ENCODE data around the gene SLC25A5. TPM values are rescaled to one million over a fixed set of nuclear protein-coding genes. Genes with fewer than 3 reads are reported as not detected.

The SLC25A5 gene
- total and polyA plus RNA-seq, 7 donors: 29.1 to 304 (median 66.3) TPM

DNA sequence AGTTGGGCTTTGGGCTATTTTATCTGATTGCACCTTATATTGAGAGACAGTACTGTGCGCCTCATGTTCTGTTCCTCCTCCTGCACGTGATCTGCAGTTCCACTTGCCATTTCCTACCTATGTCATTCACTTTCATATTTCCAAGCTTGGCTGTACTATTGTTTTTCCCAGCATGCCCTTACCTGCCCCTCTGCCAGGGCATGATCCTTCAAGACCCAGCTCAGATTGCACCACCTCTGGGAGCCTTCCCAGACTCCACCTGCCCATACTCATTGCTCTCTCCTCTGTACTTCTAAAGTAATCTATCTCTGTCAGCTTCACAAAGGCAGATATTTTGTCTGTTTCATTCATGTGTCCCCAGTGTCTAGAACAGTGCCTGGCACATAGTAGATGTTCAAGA, 11.6 kb downstream of the SLC25A5 start:
- H3K4me3 ChIP-seq: no peak overlapping the region
- no peaks in the 10 kb centered on the region for H3K4me1 ChIP-seq
- TF ChIP-seq, protein P1, sequence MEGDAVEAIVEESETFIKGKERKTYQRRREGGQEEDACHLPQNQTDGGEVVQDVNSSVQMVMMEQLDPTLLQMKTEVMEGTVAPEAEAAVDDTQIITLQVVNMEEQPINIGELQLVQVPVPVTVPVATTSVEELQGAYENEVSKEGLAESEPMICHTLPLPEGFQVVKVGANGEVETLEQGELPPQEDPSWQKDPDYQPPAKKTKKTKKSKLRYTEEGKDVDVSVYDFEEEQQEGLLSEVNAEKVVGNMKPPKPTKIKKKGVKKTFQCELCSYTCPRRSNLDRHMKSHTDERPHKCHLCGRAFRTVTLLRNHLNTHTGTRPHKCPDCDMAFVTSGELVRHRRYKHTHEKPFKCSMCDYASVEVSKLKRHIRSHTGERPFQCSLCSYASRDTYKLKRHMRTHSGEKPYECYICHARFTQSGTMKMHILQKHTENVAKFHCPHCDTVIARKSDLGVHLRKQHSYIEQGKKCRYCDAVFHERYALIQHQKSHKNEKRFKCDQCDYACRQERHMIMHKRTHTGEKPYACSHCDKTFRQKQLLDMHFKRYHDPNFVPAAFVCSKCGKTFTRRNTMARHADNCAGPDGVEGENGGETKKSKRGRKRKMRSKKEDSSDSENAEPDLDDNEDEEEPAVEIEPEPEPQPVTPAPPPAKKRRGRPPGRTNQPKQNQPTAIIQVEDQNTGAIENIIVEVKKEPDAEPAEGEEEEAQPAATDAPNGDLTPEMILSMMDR (IDR thresholded peaks at IDR 0.05): no peak
- no peaks in the 10 kb centered on the region for H3K27me3 ChIP-seq (ENCODE audit: insufficient read depth in 3 of 3, low read length in 2 of 3)
- DNase-seq (no peak), ATAC-seq (peak; percentile 59 to 73 (median 66))
- 42 to 61% (median 47%) methylated on average over 2 of the region's 2 CpGs for WGBS, 3 donors
- no peaks in the 10 kb centered on the region for H3K36me3 ChIP-seq (ENCODE audit: insufficient read depth in 1 of 2, low read depth in 1 of 2)
- peak overlapping the region; percentile 64 for H3K27ac ChIP-seq
- no peaks in the 10 kb centered on the region for H3K9me3 ChIP-seq
- intact Hi-C loops (cut with DNase I): no loop called here

DNA sequence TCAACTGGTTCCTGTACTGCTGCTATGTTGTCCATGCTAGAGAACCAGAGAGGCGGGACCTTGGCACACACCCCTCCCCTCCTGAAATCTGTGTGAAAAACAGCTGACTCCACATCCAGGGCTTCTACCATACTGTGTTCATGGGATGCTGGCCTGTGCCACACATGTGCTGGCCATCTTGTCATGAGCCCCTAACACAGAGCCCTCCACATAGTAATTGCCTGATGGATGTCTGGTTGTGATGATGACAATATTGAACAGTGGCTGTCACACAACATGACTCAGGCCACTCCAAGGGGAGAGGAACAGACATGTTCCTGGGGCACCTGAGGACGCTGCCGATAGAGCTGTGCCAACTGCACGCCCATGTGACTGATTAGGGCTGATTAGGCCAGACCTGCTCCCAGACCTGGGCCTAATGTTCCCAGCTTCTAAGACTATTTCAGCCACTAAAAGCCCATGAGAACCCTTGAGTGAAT, 13.1 kb downstream of the SLC25A5 start:
- intact Hi-C loops (cut with DNase I): no loop called here
- H3K27ac ChIP-seq: no peak overlapping the region
- ATAC-seq (no peak), DNase-seq (no peak)
- TF ChIP-seq, protein P1 (IDR thresholded peaks at IDR 0.05): no peak
- no peaks in the 10 kb centered on the region for H3K27me3 ChIP-seq (ENCODE audit: insufficient read depth in 3 of 3, low read length in 2 of 3)
- WGBS, 3 donors: 62 to 76% (median 65%) methylated on average over 3 to 4 of the region's 4 CpGs
- no peak overlapping the region for H3K4me3 ChIP-seq
- H3K4me1 ChIP-seq: no peaks in the 10 kb centered on the region
- no peaks in the 10 kb centered on the region for H3K36me3 ChIP-seq (ENCODE audit: insufficient read depth in 1 of 2, low read depth in 1 of 2)
- H3K9me3 ChIP-seq: no peaks in the 10 kb centered on the region

DNA sequence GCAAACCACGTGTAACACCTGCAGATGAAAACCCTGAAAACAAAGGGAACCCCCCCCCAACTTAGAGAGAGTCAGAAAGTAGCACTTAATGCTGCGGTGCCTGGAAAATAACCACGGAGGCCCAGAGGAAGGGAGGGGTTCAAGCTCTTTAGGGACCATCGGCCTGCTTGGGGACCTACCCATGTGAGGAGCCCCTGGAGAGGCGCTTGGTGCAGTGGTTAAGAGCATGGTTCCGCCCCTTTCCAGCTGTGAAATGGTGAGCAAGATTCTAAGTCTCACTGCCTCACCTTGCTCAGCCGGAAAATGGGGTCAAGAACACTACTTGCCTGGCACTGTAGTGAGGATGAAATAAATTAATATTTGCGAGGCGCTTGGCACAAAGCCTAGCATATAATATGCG, 13.8 kb downstream of the SLC25A5 start:
- no peaks in the 10 kb centered on the region for H3K4me1 ChIP-seq
- intact Hi-C loops (cut with DNase I): no loop called here
- peak overlapping the region; percentile 75 for H3K27ac ChIP-seq
- no peaks in the 10 kb centered on the region for H3K9me3 ChIP-seq
- ATAC-seq (no peak), DNase-seq (no peak)
- TF ChIP-seq, protein P1 (IDR thresholded peaks at IDR 0.05): no peak
- no peaks in the 10 kb centered on the region for H3K27me3 ChIP-seq (ENCODE audit: insufficient read depth in 3 of 3, low read length in 2 of 3)
- 55 to 64% (median 62%) methylated on average over 10 of the region's 10 CpGs for WGBS, 3 donors
- no peaks in the 10 kb centered on the region for H3K36me3 ChIP-seq (ENCODE audit: insufficient read depth in 1 of 2, low read depth in 1 of 2)
- peak overlapping the region; percentile 63 for H3K4me3 ChIP-seq

DNA sequence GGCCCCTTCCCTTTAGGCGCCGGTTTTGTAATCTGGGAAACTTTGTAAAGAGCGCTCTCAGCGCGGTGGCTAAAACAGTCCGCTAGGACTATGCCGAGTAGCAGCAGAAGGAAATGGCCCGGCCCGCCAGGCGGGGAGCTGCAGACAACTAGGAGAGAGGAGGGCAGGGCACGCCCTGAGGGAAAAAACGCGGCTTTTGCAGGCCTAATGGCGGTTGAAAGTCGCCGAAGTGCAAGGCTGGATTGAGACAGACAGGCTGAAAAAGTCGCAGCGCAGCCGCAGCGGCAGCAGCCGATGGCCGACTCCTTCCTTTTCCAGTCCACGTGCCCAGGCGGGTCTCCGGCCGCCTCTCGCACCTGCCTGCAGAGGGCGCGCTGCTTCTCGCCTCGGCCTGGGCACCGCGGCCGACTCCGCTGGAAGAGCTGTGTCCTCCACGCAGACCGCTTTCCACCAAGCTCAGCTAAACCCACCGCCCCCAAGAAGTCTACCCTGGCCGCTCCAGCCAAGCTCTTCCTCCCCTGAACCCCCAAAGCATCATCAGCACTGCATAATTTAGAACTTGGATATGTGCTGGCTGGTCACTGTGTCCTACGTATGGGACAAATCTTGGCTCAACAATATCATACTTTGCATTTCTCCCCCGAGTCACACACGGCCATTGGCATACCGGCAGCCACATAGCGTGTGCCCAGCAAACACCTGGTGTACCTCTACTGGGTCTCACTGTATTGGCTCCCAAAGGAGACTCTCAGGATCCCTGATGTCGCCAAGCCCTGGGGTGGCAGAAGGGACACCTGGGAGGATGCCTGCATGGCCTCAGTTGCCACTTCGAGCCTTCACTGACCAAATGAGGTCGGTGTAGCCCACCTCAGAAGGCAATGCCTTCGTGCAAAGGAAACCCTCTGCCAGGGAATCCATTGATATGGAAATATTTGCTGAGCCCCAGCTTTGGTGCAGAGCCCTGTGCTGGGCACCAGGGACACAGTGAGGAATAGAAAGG, 14.5 kb downstream of the SLC25A5 start:
- Histone ChIP-seq H3K4me3 (peak overlapping the region; percentile 63), H3K36me3 (ENCODE audit: insufficient read depth in 1 of 2, low read depth in 1 of 2) (no peaks in the 10 kb centered on the region), H3K27ac (peak overlapping the region; percentile 75), H3K4me1 (no peaks in the 10 kb centered on the region), H3K27me3 (ENCODE audit: insufficient read depth in 3 of 3, low read length in 2 of 3) (no peaks in the 10 kb centered on the region), H3K9me3 (no peaks in the 10 kb centered on the region)
- peak; percentile 69 to 76 for DNase-seq
- intact Hi-C loops (cut with DNase I): no loop called here
- WGBS, 3 donors: 11 to 38% (median 28%) methylated on average over 16 to 48 of the region's 48 CpGs
- TF ChIP-seq, protein P1 (IDR thresholded peaks at IDR 0.05): peak; percentile 65
- ATAC-seq: peak; percentile 66 to 85 (median 74)

Data from psoas muscle (tissue), 8 donors.